ENCODE results near the gene NDUFB8.

DNA sequence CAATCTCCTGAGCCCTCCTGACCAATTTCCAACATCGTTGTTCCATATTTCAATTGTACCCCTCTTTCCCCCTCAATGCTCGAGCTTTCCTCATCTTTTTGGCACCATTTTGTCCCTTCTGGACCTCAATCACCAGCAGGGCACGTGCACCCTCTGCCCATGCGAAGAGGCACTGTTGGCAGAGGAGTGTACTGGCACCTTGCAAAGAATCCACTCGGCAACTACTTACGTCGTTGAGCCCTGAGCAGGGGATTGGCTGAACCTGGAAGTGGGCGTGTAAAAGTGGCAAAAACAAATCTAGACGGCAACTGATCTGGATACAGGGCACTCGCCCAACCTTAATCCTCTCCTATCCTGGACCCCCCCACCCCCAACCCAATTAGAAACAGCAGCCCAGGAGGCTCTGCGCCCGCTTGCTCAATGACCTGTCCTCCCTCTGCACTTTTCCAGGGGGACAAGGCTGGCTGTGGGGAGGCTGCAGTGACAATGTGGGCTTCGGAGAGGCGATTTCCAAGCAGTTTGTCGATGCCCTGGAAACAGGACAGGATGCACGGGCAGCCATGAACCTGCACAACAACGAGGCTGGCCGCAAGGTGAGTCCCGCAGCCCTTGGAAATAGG lies 48.1 kb downstream of the NDUFB8 start:
- TF ChIP-seq ATF7 (IDR thresholded peaks at IDR 0.05; ENCODE audit: low read depth) (no peak), IRF3 (IDR thresholded peaks at IDR 0.05) (no peak), POLR2A (IDR thresholded peaks at IDR 0.05; ENCODE audit: low read depth, low read length) (no peak), TAF1 (IDR thresholded peaks at IDR 0.05; ENCODE audit: borderline replicate concordance, low read depth, low read length) (no peak), EZH2 (IDR thresholded peaks at IDR 0.05; ENCODE audit: borderline replicate concordance, control insufficient read depth, low read depth, low read length) (no peak), SUPT20H (IDR thresholded peaks at IDR 0.05; ENCODE audit: borderline replicate concordance, control insufficient read depth, low read depth, low read length) (no peak), POLR2AphosphoS5 (IDR thresholded peaks at IDR 0.05; ENCODE audit: low read length) (no peak), ASH2L (IDR thresholded peaks at IDR 0.05; ENCODE audit: borderline replicate concordance, low read depth) (no peak), YY1 (IDR thresholded peaks at IDR 0.05; ENCODE audit: low read depth, low read length) (no peak), RAD21 (IDR thresholded peaks at IDR 0.05; ENCODE audit: insufficient read depth, low read depth, low read length) (no peak)
- TF ChIP-seq, protein P1, sequence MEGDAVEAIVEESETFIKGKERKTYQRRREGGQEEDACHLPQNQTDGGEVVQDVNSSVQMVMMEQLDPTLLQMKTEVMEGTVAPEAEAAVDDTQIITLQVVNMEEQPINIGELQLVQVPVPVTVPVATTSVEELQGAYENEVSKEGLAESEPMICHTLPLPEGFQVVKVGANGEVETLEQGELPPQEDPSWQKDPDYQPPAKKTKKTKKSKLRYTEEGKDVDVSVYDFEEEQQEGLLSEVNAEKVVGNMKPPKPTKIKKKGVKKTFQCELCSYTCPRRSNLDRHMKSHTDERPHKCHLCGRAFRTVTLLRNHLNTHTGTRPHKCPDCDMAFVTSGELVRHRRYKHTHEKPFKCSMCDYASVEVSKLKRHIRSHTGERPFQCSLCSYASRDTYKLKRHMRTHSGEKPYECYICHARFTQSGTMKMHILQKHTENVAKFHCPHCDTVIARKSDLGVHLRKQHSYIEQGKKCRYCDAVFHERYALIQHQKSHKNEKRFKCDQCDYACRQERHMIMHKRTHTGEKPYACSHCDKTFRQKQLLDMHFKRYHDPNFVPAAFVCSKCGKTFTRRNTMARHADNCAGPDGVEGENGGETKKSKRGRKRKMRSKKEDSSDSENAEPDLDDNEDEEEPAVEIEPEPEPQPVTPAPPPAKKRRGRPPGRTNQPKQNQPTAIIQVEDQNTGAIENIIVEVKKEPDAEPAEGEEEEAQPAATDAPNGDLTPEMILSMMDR (IDR thresholded peaks at IDR 0.05 in 2 of 3, conservative IDR thresholded peaks at IDR 0.05 in 1 of 3; ENCODE audit: control insufficient read depth in 2 of 3, extremely low read depth in 1 of 3, insufficient read depth in 1 of 3, low read depth in 3 of 3, low read length in 3 of 3): no peak
- TF ChIP-seq, protein P2, sequence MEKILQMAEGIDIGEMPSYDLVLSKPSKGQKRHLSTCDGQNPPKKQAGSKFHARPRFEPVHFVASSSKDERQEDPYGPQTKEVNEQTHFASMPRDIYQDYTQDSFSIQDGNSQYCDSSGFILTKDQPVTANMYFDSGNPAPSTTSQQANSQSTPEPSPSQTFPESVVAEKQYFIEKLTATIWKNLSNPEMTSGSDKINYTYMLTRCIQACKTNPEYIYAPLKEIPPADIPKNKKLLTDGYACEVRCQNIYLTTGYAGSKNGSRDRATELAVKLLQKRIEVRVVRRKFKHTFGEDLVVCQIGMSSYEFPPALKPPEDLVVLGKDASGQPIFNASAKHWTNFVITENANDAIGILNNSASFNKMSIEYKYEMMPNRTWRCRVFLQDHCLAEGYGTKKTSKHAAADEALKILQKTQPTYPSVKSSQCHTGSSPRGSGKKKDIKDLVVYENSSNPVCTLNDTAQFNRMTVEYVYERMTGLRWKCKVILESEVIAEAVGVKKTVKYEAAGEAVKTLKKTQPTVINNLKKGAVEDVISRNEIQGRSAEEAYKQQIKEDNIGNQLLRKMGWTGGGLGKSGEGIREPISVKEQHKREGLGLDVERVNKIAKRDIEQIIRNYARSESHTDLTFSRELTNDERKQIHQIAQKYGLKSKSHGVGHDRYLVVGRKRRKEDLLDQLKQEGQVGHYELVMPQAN (conservative IDR thresholded peaks at IDR 0.05): no peak

Measured in GM12878 (cell line).